Neural crest cell (in vitro differentiated cells): ENCODE measurements around the gene EGFLAM. TPM values are rescaled to one million over a fixed set of nuclear protein-coding genes. Genes with fewer than 3 reads are reported as not detected.

Source experiments
- DNase-seq: peaks from one replicate; pipeline ENCODE4 v3.0.0; 2021; ENCODE audit warnings: low read depth, mixed read lengths, low spot score
- H3K27ac Mint-ChIP-seq: one replicate; pipeline ENCODE4 v1.8.0; 2021; ENCODE audit warnings: mild to moderate bottlenecking, mixed read lengths; ENCODE audit not compliant: unreplicated experiment
- H3K27me3 Mint-ChIP-seq: 2 replicates; pipeline ENCODE4 v1.8.0; 2021; ENCODE audit warnings: low read depth, mild to moderate bottlenecking, mixed read lengths
- H3K36me3 Mint-ChIP-seq: 2 replicates; pipeline ENCODE4 v1.8.0; 2021; ENCODE audit warnings: low read depth, mild to moderate bottlenecking, mixed read lengths
- H3K4me1 Mint-ChIP-seq: 2 replicates; pipeline ENCODE4 v1.8.0; 2021; ENCODE audit warnings: mixed read lengths
- H3K4me3 Mint-ChIP-seq: one replicate; pipeline ENCODE4 v1.8.0; 2021; ENCODE audit warnings: mild to moderate bottlenecking, mixed read lengths
- H3K9me3 Mint-ChIP-seq: 2 replicates; pipeline ENCODE4 v1.8.0; 2021; ENCODE audit warnings: mixed read lengths
- total RNA-seq: library from RNA; stranded (reverse); gene quantifications from 2 replicates; pipeline ENCODE4 v1.2.1, GENCODE V29; 2021
- TF ChIP-seq, protein P1 (sequence below): fragments of 200-600 bp; sonication (generic); conservative IDR thresholded peaks from 2 replicates; pipeline ENCODE4 v1.5.0; 2021; ENCODE audit warnings: antibody characterized with exemption, mild to moderate bottlenecking

Gene EGFLAM
- total RNA-seq, 1 donor from 2014 or later = 9.1 TPM

GRCh38 chr5:38245307-38245706, 13.1 kb upstream of the EGFLAM start:
- no peaks in the 10 kb centered on the region for H3K9me3 Mint-ChIP-seq

GRCh38 chr5:38249301-38249700, 9.1 kb upstream of the EGFLAM start:
- H3K4me3 Mint-ChIP-seq = no peak overlapping the region
- no peaks in the 10 kb centered on the region for H3K4me1 Mint-ChIP-seq
- H3K27ac Mint-ChIP-seq = no peak overlapping the region
- TF ChIP-seq, protein P1, sequence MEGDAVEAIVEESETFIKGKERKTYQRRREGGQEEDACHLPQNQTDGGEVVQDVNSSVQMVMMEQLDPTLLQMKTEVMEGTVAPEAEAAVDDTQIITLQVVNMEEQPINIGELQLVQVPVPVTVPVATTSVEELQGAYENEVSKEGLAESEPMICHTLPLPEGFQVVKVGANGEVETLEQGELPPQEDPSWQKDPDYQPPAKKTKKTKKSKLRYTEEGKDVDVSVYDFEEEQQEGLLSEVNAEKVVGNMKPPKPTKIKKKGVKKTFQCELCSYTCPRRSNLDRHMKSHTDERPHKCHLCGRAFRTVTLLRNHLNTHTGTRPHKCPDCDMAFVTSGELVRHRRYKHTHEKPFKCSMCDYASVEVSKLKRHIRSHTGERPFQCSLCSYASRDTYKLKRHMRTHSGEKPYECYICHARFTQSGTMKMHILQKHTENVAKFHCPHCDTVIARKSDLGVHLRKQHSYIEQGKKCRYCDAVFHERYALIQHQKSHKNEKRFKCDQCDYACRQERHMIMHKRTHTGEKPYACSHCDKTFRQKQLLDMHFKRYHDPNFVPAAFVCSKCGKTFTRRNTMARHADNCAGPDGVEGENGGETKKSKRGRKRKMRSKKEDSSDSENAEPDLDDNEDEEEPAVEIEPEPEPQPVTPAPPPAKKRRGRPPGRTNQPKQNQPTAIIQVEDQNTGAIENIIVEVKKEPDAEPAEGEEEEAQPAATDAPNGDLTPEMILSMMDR = no peak
- H3K27me3 Mint-ChIP-seq = no peaks in the 10 kb centered on the region
- DNase-seq = no peak
- H3K9me3 Mint-ChIP-seq = peaks cover 3% of the 10 kb centered on the region
- no peaks in the 10 kb centered on the region for H3K36me3 Mint-ChIP-seq

More at GRCh38 chr5:38245307-38245706, 13.1 kb upstream of the EGFLAM start:
- TF ChIP-seq, protein P1 = no peak
- Mint-ChIP-seq H3K36me3 (peaks cover under 1% of the 10 kb centered on the region), H3K27me3 (no peaks in the 10 kb centered on the region), H3K4me1 (no peaks in the 10 kb centered on the region), H3K27ac (no peak overlapping the region), H3K4me3 (no peak overlapping the region)
- DNase-seq = no peak

- no peaks in the 10 kb centered on the region for H3K36me3 Mint-ChIP-seq
- H3K27ac Mint-ChIP-seq = no peak overlapping the region
- peaks cover 3% of the 10 kb centered on the region for H3K9me3 Mint-ChIP-seq
- TF ChIP-seq, protein P1 = no peak
- no peak for DNase-seq
- H3K4me3 Mint-ChIP-seq = no peak overlapping the region
- H3K27me3 Mint-ChIP-seq = no peaks in the 10 kb centered on the region
- no peaks in the 10 kb centered on the region for H3K4me1 Mint-ChIP-seq
Observed at GRCh38 chr5:38249812-38250211, 8.5 kb upstream of the EGFLAM start.

GRCh38 chr5:38250763-38251448, 7.5 kb upstream of the EGFLAM start:
- Mint-ChIP-seq H3K4me3 (no peak overlapping the region), H3K9me3 (peaks cover 3% of the 10 kb centered on the region), H3K4me1 (peaks cover 5% of the 10 kb centered on the region), H3K36me3 (no peaks in the 10 kb centered on the region), H3K27me3 (peaks cover 7% of the 10 kb centered on the region), H3K27ac (no peak overlapping the region)
- TF ChIP-seq, protein P1 = no peak
- no peak for DNase-seq

DNA sequence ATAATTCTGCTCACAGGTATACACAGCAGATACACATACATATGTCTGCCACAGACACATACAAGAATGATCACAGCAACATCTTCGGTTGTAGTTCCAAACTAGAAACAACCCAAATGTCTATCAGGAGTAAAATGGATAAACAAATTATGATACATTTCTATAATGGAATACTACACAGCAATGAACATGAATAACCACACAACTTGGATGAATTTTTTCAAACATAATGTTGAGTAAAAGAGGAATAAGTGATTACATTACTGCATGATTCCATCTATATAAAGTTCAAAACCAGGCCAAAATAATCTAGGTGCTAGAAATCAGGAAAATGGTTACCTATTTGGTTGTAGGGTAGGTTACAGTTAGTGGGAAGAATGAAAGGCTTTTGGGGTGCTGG, 4.6 kb upstream of the EGFLAM start:
- TF ChIP-seq, protein P1 = no peak
- no peak for DNase-seq
- Mint-ChIP-seq H3K27ac (no peak overlapping the region), H3K4me3 (no peak overlapping the region), H3K9me3 (peaks cover 3% of the 10 kb centered on the region), H3K36me3 (no peaks in the 10 kb centered on the region), H3K4me1 (peaks cover 20% of the 10 kb centered on the region), H3K27me3 (peaks cover 34% of the 10 kb centered on the region)
